NCI-H226 (cell line): Measurements from ENCODE around the gene CNKSR3.
"Not testable (repeated sequence)": the region's sequence is repeated elsewhere in the genome, so short reads cannot be mapped to it uniquely, and the experiment has no call there.

Experiments
- DNase-seq: peaks from one replicate; pipeline ENCODE4 v3.0.0-alpha.2; 2015

Gene CNKSR3

GRCh38 chr6:154510144-154510905 is at the start of gene CNKSR3:
CNKSR3 (minus strand) TSS chr6:154510685; CDS start chr6:154510114, 571 bp downstream.
- peak; percentile 88 for DNase-seq

- DNase-seq = no peak
These were observed 48.5 kb upstream of the CNKSR3 start for GRCh38 chr6:154558984-154559383.

- DNase-seq = no peak
These were observed 48.0 kb upstream of the CNKSR3 start for GRCh38 chr6:154558513-154558912.

- DNase-seq = peak; percentile 73
These were observed 44.7 kb upstream of the CNKSR3 start for GRCh38 chr6:154555073-154555677.

DNA sequence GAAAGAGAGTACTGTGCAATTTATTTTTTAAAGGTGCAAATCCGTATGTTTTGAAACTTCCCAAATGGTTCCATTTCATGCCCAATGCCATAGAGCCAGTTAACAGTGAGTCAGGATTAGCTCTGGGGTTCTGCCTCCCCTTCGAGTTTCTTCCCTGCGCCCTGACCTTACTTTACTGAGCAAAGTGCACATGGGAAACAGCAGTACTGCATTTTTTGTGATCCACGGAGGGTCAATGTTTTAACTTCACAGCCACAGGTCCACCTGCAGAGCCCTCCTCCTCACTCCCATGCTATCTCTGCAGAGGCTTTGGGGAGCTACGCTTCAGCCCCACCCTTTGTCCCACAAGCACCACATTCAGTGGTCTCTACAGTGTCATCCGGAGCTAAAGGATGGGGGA is 44.0 kb upstream of the CNKSR3 start:
- no peak for DNase-seq

- no peak for DNase-seq
These were observed 40.3 kb upstream of the CNKSR3 start for GRCh38 chr6:154550779-154551178.

- DNase-seq = no peak
These were observed 38.7 kb upstream of the CNKSR3 start for GRCh38 chr6:154549179-154549578.

DNA sequence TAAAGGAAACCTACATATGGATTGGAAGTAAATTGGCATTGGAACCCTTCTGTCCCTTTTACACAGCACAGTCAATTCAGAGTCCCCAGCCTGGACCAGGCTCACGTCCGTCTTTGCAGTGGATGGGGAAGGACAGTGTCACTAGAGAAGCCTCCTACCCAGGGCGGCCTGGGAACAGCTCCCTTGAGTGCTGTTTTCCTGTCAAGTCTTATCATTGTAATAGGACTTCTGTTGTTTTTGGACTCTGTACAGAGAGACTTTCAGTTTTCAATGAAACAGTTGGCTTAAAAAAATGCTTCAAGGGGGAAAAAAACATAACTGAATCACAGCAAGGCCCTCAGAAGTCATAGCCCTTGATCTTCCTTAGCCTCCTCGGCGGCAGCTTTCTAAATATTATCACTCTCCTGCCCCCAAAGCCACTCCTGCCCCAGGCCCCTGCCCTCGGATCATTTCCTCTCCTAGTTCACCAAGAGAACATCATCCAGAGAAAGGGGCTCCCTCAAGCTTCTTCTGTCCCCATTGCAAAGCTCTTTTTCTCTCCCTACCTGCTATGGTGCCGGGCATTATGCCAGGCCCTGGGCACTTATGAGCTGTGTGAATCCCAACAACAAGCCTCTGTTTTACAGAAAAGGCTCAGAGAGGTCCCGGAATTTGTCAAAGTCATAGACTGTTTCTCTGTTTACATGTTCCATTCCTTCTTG is 37.8 kb upstream of the CNKSR3 start:
- DNase-seq = no peak

DNA sequence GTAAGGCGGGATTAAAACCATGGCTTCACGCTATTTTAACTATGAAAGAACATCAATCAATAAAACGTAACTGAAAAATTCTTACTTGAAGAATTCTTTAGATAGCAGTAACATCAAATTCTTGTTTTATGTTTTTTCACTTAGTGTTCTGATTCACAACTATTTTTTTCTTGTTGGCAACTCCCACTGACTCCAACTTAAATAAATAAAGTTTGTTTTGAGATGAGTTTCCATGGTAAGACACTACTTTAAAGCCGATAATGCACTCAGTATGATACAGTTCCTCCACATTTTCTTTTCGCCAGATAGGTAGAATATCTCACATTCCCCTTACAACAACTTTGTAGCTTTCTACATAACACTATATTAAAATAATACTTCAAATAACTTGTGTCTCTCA is 33.1 kb upstream of the CNKSR3 start:
- no peak for DNase-seq

GRCh38 chr6:154542747-154543146 is 32.3 kb upstream of the CNKSR3 start:
- no peak for DNase-seq

DNA sequence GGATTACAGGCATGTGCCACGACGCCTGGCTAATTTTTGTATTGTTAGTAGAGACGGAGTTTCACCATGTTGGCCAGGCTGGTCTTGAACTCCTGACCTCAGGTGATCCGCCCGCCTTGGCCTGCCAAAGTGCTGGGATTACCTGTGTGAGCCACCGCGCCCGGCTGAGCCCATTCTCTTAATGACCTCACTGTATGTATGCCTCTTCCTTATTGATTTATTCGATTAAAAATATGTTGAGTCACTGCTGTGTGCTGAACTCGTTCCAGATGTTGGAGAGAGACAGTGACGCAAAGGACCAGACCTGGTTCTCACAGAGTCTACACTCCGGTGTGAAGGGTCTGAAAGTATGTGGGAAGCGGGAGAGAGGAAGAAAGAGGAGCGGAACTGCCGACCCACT is 31.4 kb upstream of the CNKSR3 start:
- DNase-seq = not testable (repeated sequence)

DNA sequence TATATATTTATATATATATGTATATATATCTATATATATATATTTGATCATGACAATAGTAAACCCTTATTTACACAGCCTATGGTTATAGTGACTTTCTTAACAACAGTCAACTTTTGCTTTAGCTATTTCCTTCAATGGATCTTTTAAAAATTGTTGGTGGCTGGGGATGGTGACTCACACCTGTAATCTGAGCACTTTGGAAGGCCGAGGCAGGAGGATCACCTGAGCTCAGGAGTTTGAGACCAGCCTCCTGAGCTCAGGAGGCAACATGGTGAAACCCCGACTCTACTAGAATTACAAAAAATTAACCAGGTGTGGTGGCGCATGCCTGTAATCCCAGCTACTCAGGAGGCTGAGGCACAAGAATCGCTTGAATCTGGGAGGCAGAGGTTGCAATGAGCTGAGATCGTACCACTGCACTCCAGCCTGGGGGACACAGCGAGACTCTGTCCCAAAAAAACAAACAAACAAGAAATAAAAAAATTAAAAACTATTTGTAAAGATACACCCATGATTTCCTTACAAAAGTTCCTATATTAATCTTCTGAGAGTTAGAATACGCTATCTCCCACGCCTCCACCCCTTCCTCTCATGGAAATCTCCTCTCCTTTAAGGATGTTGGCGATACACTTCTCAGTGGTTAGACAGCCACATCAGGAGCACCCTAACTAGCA is 29.2 kb upstream of the CNKSR3 start:
- DNase-seq = no peak

DNA sequence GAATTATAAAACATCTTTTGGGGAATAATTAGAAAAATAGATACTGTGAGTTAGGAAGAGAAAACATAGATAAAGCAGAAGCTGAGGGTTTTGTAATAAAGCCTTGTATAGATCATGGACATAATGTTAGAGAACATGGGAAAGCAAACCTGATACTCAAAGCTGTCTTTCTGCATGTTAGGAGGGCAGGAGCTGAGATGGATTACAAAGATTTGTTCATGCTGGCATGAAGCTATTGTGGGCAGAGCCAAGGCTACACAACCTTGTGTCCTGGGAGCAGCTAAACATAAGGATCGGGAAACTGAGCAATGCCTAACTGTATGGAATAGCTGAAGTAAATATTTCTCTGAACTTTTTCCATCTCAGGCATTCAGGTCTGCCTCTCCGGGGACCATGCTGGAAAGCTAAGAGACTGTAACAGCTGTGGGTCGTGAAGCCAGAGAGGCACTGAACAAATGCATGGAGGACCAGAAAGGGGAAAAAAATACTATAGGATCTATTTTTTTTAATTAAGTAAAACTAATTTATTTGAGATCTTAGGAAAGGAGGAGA is 28.2 kb upstream of the CNKSR3 start:
- DNase-seq = no peak

GRCh38 chr6:154537511-154538325 is 27.2 kb upstream of the CNKSR3 start:
- DNase-seq = no peak

GRCh38 chr6:154536999-154537398 is 26.5 kb upstream of the CNKSR3 start:
- no peak for DNase-seq

- DNase-seq = no peak
These were observed 25.8 kb upstream of the CNKSR3 start for GRCh38 chr6:154536255-154536654.

- DNase-seq = no peak
These were observed 25.4 kb upstream of the CNKSR3 start for GRCh38 chr6:154535851-154536250.

DNA sequence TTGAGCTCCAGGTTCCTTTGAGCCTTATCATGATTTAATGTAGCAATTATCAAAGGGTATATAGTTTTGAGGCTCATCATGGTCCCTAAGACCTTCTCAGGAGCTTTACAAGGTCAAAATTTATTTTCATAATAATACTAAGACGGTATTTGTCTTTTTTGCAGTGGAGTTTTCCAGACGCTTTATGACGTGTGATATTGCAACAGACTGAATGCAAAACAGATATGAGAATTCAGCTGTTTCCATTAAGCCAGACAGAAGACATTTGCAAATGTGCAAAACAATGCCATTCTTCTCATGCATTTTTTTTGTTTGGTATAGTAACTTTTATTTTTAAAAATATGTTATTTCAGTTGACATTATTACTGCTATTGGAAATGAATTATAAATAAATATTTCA is 24.7 kb upstream of the CNKSR3 start:
- DNase-seq = no peak

- no peak for DNase-seq
These were observed 24.0 kb upstream of the CNKSR3 start for GRCh38 chr6:154534531-154534930.

DNA sequence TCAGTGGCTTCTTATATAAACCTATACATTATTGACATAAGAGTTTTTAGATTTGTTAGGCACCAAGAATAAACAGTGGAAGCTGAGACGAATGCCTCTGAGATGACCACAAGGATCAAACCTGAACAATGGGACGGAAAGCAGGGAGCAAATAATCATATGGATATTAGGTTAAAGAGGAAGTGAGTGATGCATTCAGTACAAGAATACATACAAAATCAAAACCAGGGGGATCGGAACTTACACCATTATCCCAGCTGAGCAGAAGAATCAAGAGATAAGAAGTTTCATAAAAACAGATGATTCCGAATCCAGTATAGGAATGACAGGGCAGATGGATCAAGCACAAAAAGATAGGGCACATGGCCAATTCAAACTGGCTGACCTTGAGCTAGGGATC is 21.9 kb upstream of the CNKSR3 start:
- no peak for DNase-seq

DNA sequence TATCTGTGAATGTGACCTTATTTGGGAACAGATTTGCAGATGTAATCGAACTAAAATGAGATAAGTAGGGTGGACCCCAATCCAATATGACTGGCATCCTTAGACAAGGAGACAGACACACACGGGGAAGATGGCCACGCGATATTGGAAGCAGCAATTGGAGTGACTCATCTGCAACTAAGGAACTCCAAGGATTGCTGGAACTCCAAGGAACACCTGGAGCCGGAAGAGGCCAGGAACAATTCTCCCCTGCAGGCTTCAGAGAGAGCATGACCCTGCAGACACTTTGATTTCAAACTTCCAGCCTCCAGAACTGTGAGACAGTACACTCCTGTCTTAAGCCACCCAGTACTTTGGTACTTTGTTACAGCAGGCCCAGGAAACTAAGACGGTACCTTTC is 19.5 kb upstream of the CNKSR3 start:
- DNase-seq = no peak

GRCh38 chr6:154528310-154528915 is 17.9 kb upstream of the CNKSR3 start:
- DNase-seq = no peak
